Measurements from ENCODE around the gene BLTP2.
"Not testable (repeated sequence)": the region's sequence is repeated elsewhere in the genome, so short reads cannot be mapped to it uniquely, and the experiment has no call there.

BLTP2 gene

GRCh38 chr17:28646039-28646754, 1.2 kb upstream of the BLTP2 start:
- ATAC-seq (no peak), DNase-seq (peak; percentile 12)

GRCh38 chr17:28645576-28645939, 600 bp upstream of the BLTP2 start:
- peak; percentile 31 for DNase-seq

GRCh38 chr17:28643983-28644786, 773 bp downstream of the BLTP2 start:
- ATAC-seq (no peak), DNase-seq (peak; percentile 45)

More at GRCh38 chr17:28645576-28645939, 600 bp upstream of the BLTP2 start:
- ATAC-seq = no peak

- no peak for DNase-seq
- no peak for ATAC-seq
Measured at GRCh38 chr17:28641579-28641978, 3.4 kb downstream of the BLTP2 start.

GRCh38 chr17:28635506-28635905, 9.5 kb downstream of the BLTP2 start:
- ATAC-seq (peak; percentile 16), DNase-seq (no peak)

GRCh38 chr17:28634206-28634865, 10.6 kb downstream of the BLTP2 start:
- DNase-seq (no peak), ATAC-seq (no peak)

GRCh38 chr17:28626818-28627217, 18.1 kb downstream of the BLTP2 start:
- ATAC-seq (no peak), DNase-seq (no peak)

GRCh38 chr17:28624148-28624547, 20.8 kb downstream of the BLTP2 start:
- DNase-seq = no peak
- ATAC-seq = no peak

- DNase-seq (no peak), ATAC-seq (no peak)
Measured at GRCh38 chr17:28623696-28624095, 21.3 kb downstream of the BLTP2 start.

GRCh38 chr17:28622186-28622585, 22.8 kb downstream of the BLTP2 start:
- no peak for ATAC-seq
- no peak for DNase-seq

- no peak for DNase-seq
Measured at GRCh38 chr17:28620010-28620409, 24.9 kb downstream of the BLTP2 start.

GRCh38 chr17:28618464-28618863, 26.5 kb downstream of the BLTP2 start:
- ATAC-seq = no peak
- DNase-seq = no peak

More at GRCh38 chr17:28620010-28620409, 24.9 kb downstream of the BLTP2 start:
- no peak for ATAC-seq

GRCh38 chr17:28616281-28616680, 28.7 kb downstream of the BLTP2 start:
- ATAC-seq (no peak), DNase-seq (no peak)

- no peak for DNase-seq
- no peak for ATAC-seq
Measured at GRCh38 chr17:28615260-28615940, 29.6 kb downstream of the BLTP2 start.

- no peak for ATAC-seq
- DNase-seq = no peak
Measured at GRCh38 chr17:28613931-28614381, 31.0 kb downstream of the BLTP2 start, which contains the start of gene RSKR. Gene RSKR (minus strand): TSS chr17:28614185. CDS start chr17:28614161, 24 bp downstream.

- DNase-seq (peak; percentile 33), ATAC-seq (peak; percentile 34)
Measured at GRCh38 chr17:28612936-28613872, 31.8 kb downstream of the BLTP2 start.

GRCh38 chr17:28612531-28612930, 32.4 kb downstream of the BLTP2 start:
- no peak for ATAC-seq
- no peak for DNase-seq

GRCh38 chr17:28610376-28610775, 34.6 kb downstream of the BLTP2 start:
- DNase-seq (no peak), ATAC-seq (no peak)

- DNase-seq, ATAC-seq: not testable (repeated sequence)
Measured at GRCh38 chr17:28604031-28604430, 40.9 kb downstream of the BLTP2 start.

- ATAC-seq = peak; percentile 89
Measured at GRCh38 chr17:28599311-28600184, 45.4 kb downstream of the BLTP2 start.

More at GRCh38 chr17:28599311-28600184, 45.4 kb downstream of the BLTP2 start:
- peak; percentile 68 for DNase-seq
